Stimulated activated naive CD4-positive, alpha-beta T cell (primary cell): ENCODE measurements around the gene CLMN.
"Not testable (repeated sequence)": the region's sequence is repeated elsewhere in the genome, so short reads cannot be mapped to it uniquely, and the experiment has no call there.

Experiments used
- DNase-seq, 6 experiments: peaks; one replicate each; lab custom pipeline; 2025; lab: John Stamatoyannopoulos, UW

Gene CLMN

GRCh38 chr14:95162641-95163040 lies 157.1 kb downstream of the CLMN start:
- DNase-seq, result no peak

GRCh38 chr14:95157327-95158189 lies 162.2 kb downstream of the CLMN start, which contains the start of gene DICER1:
DICER1 (minus strand) TSS chr14:95157529; CDS start chr14:95133458, 24,071 bp downstream.
- DNase-seq, result peak; percentile 86 to 95 (median 92)

DNA sequence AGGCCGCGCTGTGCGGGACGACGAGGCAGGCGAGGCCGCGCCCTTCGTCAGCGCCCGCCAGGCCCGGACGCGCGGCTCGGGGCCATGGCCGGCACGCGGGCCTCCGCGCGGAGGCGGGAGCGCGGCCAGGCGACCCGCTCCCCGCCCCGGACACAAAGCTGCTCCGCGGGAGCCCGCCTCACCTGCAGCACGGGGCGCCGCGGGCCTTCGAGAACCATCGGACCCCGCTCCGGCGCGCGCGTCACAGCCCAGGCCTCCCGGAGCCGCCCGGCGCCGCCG lies 162.7 kb downstream of the CLMN start:
- DNase-seq, result no peak

- DNase-seq, result peak; percentile 10 to 77 (median 49)
Observed at GRCh38 chr14:95156161-95157047, 163.3 kb downstream of the CLMN start.

DNA sequence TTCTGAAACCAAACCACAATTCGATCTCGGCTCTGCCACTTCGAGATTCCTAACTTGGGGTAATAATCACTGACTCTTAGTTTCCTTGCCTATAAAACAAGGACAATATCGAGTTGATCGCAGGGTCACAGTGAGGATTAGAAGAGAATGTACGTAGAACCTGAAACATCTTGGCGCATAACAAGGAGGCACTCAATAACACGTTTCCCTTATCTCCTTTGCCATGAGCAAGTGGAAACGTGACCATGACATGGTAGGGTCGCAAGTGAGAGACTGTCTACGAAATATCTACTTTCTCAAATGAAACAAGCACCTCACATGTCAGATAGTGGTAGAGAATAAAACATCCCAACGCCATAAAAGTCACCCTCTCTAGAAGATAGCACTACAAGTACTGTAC lies 164.7 kb downstream of the CLMN start:
- DNase-seq, result no peak

GRCh38 chr14:95153866-95154265 lies 165.8 kb downstream of the CLMN start:
- no peak for DNase-seq

GRCh38 chr14:95151561-95151960 lies 168.1 kb downstream of the CLMN start:
- DNase-seq, result no peak

DNA sequence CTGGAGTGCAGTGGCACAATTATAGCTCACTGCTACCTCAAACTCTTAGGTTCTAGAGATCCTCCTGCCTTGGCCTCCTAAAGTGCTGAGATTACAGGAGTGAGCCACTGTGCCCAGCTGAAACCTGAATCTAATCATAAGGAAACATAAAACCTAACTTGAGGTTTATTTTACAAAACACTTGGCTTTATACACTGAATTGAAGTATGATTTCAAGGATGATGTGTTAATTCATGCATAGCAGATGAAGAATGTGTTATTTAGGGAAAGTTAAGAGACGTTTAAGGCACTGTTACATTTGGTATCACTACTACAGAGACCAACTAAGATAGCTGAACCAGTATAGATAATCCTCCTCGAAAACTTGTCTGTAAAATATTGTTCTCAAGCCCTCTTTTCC lies 168.8 kb downstream of the CLMN start:
- DNase-seq, result no peak

DNA sequence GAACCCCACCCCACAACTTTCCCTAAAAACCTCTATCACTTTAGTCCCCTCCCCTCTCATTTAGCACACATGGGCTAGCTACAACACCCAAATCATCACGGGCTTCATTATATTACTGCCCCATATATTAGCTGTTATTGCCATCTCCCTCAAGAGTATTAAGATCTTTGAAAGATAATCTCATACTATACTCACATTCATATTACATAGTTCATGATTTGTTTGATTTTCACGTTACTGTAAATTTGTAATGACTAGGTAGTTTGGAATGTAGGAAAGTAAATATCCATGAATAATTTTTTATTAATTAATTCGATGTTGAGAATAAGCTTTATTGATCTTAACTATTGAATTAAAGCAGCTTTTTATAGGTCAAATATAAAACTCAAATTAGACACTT lies 170.3 kb downstream of the CLMN start:
- no peak for DNase-seq

DNA sequence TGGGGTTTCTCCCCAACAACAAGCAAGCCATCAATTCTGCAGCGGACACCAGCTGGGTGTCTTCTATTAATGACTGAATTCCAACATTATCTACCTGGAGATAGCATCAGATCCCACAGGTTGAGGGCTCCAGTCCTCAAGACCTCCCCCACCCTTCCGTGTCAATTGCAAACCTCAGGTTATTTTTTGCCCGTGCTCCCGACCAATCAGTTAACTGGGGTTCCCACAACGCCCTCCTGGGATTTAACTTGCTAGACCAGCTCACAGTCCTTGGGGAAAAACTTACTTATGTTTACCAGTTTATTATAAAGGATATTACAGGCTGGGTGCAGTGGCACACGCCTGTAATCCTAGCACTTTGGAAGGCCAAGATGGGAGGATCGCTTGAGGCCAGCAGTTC lies 172.1 kb downstream of the CLMN start:
- DNase-seq, result no peak

GRCh38 chr14:95146079-95146771 lies 173.5 kb downstream of the CLMN start:
- no peak for DNase-seq

- no peak for DNase-seq
Observed at GRCh38 chr14:95144849-95145248, 174.9 kb downstream of the CLMN start.

GRCh38 chr14:95143808-95144620 lies 175.7 kb downstream of the CLMN start:
- no peak for DNase-seq

DNA sequence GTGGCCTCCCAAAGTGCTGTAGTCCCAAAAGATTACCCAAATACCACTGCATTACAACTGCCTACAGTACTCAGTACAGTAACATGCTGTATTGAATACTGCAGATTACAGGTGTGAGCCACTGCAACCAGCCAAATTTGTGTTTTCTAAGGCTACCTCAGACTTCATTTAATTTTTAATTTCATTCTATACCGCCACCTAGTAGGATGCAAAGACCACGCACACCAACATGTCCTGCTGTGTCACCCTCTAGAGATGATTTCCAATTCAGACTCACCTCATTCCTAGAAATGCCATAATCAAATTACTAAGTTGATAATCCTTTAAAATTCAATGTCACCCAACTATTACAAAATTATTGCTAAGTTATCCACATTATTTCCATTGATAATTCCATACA lies 177.5 kb downstream of the CLMN start:
- no peak for DNase-seq

DNA sequence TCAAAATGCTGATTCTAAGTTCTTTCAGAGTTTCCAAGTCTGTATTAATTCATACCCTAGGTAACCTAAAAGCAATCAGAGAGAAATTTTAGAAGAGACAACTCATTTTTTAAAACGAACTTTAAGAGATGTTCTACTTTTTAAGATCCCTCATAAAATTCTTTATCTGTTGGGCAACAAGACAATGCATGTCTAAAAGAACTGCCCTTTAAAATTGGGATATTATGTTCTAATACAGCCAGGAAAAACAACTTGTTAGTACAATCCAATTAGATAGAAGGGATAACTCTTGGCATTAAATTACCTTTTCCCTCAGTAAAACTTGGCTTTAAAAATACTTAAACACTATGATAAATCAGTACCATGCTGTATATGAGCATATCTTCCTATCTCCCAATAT lies 178.0 kb downstream of the CLMN start:
- no peak for DNase-seq

- DNase-seq, result no peak
Observed at GRCh38 chr14:95140060-95140858, 179.4 kb downstream of the CLMN start.

- DNase-seq, result no peak
Observed at GRCh38 chr14:95138876-95139275, 180.8 kb downstream of the CLMN start.

DNA sequence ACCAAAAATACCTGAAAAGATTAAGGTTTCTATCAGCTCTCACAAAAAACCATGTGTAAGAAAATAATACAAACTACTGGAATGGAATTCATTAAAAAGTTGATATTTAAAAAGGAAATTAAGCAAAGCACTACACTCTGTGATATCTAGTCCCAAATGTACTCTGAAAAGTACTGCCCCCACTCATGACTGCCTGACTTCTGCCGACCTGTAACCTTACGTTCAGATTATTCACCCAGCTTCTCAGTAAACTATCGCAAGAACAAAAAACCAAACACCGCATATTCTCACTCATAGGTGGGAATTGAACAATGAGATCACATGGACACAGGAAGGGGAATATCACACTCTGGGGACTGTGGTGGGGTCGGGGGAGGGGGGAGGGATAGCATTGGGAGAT lies 181.3 kb downstream of the CLMN start:
- not testable (repeated sequence) for DNase-seq

DNA sequence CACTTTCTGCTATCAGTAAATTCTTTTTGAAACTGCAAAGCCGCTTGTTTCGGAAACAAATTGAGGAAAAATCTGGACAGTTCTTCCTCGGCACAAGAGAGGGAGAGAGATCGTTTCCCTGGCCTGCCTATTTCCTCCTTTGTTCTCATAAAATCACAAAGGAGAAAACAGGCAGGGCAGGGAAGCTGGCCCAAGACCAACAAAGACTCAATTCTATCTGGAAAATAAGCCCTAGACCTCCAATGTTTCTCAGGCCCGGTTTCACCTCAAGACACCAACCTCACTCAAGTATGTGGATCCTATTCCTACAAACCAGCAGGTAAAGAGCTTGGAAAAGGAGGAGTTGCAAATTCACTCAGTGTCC lies 181.9 kb downstream of the CLMN start:
- no peak for DNase-seq

DNA sequence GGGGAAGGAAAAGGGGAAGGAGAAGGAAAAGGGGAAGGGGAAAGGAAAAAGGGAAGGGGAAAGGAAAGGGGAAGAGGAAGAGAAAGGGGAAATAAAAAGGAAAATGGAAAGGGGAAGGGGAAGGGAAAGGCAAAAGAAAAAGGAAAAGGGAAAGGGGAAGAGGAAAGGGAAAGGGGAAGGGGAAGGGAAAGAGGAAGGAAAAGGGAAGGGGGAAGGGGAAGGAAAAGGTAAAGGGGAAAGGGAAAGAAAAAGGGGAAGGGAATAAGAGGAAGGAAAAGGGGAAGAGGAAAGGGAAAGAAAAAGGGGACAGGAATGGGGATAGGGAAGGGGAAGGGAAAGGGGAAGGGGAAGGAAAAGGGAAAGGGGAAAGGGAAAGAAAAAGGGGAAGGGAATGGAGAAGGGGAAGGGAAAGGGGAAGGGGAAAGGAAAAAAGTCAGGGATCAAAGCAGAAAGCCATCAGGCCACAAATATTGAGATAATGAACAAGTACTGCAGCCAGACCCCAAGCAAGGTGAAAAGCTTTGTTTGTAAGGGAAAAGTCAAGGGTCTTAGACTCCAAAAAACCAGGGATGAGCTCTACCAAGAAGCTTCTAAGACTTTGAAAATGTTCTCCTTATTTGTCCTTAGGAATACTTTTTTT lies 182.4 kb downstream of the CLMN start:
- no peak for DNase-seq
